GM19238 (cell line): ENCODE data around the gene RNF133.

Experiments used
- DNase-seq: peaks from one replicate; pipeline ENCODE4 v3.0.0; 2011; ENCODE audit warnings: low spot score; ENCODE audit not compliant: insufficient read length

Gene RNF133, protein sequence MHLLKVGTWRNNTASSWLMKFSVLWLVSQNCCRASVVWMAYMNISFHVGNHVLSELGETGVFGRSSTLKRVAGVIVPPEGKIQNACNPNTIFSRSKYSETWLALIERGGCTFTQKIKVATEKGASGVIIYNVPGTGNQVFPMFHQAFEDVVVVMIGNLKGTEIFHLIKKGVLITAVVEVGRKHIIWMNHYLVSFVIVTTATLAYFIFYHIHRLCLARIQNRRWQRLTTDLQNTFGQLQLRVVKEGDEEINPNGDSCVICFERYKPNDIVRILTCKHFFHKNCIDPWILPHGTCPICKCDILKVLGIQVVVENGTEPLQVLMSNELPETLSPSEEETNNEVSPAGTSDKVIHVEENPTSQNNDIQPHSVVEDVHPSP

DNA sequence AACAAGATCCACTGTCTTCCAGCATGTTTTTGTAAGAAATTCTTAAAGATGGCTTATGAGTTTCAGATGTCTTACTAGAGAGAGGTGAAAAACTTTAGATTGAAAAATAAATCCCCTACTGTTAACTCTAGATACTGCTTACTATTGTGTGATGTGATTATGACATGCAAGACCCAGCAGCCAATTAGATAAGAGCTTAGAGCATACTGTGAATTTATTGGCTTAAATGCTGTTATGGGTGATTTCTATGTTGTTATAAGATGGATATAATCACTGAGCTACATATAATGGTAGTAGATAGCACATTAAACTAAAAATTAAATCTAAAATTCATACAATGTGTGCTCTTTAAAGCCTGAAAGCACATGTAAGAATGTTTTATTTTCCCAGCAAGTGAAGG lies at the start of gene RNF133:
TSS of gene RNF133 (minus strand) at position 101 of the 400 bp plus-strand sequence. CDS start 199 bp downstream, outside the sequence.
- DNase-seq, result no peak

DNA sequence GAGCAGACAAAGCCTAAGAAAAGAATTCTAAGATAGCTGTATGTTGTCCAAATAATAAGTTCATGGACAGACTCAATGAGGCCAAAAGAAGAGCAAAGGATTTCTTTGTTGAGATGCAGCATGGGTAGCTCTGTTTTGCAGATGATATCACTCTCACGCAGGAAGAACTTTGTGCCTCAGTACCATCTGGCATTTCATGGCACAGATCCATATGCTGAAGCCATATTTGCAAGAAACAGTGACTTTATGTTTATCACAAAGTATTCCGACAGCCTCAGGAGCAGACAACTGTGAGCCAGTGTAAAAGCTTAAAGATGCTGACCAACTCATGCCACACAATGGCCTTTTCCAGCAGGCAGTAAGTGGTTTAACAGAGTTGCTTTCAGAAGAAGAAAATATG lies 49.3 kb upstream of the RNF133 start:
- DNase-seq, result no peak

- no peak for DNase-seq
Observed at GRCh38 chr7:122746948-122747347, 48.0 kb upstream of the RNF133 start.

GRCh38 chr7:122743211-122743610 lies 44.3 kb upstream of the RNF133 start:
- no peak for DNase-seq

DNA sequence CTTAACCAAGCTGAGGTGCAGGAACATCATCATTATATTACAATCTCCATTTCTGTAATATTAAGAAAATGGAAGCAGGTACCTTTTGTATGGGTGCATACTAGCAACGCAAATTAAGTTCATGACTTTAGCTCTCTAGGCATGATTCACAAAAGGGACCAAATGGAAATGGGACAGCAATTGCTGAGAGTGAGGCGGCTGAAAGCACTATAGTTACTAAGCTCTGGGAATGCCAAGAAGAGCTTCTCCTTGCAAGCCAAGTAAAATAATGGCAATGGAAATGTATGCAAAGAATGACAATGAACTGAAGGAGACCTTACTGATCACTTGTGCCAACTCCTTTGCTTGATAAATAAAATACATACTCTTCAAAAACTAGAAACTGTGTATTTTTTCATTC lies 40.0 kb upstream of the RNF133 start:
- no peak for DNase-seq

DNA sequence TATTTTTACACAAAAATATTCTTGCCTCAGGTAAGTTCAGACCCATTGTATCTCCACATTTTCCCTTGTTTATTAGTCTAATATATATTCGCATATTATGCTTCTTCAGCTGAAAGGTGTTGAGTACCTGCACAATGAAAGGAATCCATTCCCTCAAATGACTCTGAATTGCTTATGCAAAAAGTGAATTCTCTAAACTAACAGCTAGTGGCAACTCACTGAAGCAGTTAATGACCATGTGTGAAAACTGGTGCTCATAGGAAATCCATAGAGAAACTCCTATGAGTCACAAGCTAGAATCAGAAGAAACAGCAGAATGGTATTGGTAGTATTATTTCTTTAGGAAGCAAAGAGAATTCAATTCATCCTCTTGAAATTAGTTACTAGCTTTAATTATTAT lies 37.3 kb upstream of the RNF133 start:
- DNase-seq, result no peak

DNA sequence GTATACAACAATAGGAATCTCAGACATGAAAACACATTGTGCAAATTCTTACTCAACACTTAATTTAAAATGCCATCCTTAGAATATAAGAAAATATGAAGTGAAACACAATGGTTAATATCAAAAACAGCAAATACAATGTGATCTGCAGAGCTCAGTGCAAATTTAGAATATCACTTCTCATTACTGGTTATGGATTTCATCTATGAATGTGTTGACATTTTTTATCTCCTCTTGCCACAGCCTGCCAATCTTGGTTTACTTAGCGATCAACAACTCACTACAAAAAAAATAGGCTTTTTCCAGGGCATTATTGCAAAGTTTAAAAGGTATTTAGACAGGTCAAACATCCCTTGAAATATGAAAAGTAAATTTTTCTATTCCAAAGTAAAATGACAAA lies 28.8 kb upstream of the RNF133 start:
- no peak for DNase-seq

- no peak for DNase-seq
Observed at GRCh38 chr7:122727354-122727753, 28.4 kb upstream of the RNF133 start.

GRCh38 chr7:122726881-122727280 lies 28.0 kb upstream of the RNF133 start:
- no peak for DNase-seq

DNA sequence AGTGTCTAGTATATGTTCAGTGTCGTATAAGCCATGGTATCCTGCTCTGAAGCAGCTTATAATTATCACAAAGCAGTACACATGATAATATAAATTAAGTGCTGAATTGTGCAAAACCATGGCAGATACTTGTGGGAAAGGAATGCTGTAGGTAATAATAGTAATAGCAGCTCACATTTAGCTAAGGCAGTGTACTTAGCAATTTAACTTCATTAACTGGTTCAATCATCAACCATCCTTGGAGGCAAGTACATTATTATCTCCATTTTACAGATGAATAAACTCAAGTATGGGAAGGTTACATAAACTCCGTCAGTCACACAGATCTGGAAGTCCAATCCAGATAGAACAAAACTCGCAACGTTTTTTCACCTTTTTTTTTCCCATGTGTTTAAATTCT lies 25.4 kb upstream of the RNF133 start:
- no peak for DNase-seq

GRCh38 chr7:122719010-122719578 lies 20.2 kb upstream of the RNF133 start:
- no peak for DNase-seq

- DNase-seq, result no peak
Observed at GRCh38 chr7:122717356-122718089, 18.6 kb upstream of the RNF133 start.

- DNase-seq, result no peak
Observed at GRCh38 chr7:122715183-122715582, 16.3 kb upstream of the RNF133 start.

- no peak for DNase-seq
Observed at GRCh38 chr7:122710916-122711315, 12.0 kb upstream of the RNF133 start.

DNA sequence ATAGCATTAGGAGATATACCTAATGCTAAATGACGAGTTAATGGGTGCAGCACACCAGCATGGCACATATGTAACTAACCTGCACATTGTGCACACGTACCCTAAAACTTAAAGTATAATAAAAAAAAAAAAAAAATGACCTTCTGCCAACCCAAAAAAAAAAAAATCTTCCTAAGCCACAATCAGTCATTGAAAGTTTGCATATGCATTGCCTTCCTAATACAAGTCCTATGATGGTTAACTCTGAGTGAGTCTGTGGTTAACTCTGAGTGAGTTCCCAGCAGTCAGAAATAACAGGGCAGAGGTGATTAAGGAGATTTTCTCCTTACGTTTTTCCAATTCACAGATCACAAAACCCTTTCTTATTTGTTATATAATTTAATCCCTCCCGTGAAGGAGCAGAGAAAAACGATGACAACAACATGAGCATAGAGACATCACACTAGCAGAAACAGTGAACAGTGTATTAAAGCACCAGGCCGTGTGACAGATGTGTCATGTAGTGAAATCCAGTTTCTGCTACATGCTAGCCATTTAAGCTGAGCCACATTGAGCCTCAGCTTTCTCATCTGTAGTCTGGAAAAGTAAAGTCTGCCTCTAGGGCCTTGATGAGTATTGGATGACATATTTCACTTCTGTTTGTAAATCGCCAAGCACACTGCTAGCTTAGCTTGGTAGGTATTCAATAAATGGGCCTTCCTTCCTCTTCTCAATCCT lies 11.2 kb upstream of the RNF133 start:
- no peak for DNase-seq

GRCh38 chr7:122706836-122707235 lies 7.9 kb upstream of the RNF133 start:
- DNase-seq, result no peak

- DNase-seq, result no peak
Observed at GRCh38 chr7:122702872-122703510, 4.1 kb upstream of the RNF133 start, which contains the start of gene RNF148. Gene RNF148 (minus strand): TSS chr7:122702922. CDS start chr7:122702750, 172 bp downstream.

DNA sequence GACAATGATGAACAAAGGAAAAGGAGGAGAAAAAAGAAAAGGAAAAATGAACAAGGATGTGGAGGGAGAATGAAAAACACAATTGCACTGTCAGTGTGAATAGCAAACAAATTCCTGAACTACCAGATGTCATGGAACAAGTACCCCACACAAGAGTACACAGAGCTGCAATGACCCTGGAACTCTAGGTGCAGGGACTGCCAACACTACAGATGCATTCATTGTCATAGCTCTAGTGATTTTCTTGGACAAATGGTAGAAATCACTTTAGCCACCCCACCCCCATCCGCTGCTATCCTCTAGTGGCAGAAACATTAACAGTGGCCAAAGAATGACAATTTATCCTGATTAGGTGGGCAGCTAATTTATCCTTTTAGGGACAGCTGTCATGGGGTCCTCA lies 3.1 kb downstream of the RNF133 start:
- DNase-seq, result no peak

DNA sequence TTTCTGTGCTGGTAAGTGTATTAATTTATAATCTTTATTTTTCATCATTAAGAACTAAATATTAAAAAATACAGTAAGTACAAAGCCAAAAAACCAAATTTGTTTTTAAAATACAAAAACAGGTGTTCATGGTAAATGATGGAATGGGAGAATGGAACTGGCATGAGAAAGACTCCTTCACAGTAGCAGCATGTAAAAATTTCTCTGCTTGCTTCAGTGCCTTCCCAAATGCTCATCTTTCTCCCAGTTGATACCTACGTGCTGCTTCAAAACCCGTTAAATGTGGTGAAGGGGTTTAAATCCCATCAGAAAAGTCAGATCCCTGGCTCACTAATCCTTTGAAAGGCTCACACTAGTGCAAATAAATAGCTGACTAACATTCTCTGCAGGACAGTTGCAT lies 4.2 kb downstream of the RNF133 start:
- DNase-seq, result no peak

- no peak for DNase-seq
Observed at GRCh38 chr7:122692769-122693309, 6.1 kb downstream of the RNF133 start.
